ENCODE data around the gene UBE2J2. TPM values are rescaled to one million over a fixed set of nuclear protein-coding genes. Genes with fewer than 3 reads are reported as not detected.

Gene UBE2J2
- total RNA-seq, 1 donor from 2014 or later: 52.0 TPM

GRCh38 chr1:1240822-1241587 is 32.6 kb downstream of the UBE2J2 start:
- peaks cover 8% of the 10 kb centered on the region for H3K4me1 Mint-ChIP-seq (ENCODE audit: low read depth)
- no peaks in the 10 kb centered on the region for H3K27me3 Mint-ChIP-seq (ENCODE audit: low read depth)
- no peak for DNase-seq (ENCODE audit: low spot score)
- H3K36me3 Mint-ChIP-seq (ENCODE audit: low read depth): no peaks in the 10 kb centered on the region
- TF ChIP-seq CTCF (IDR thresholded peaks at IDR 0.05): no peak
- no peak overlapping the region for H3K27ac Mint-ChIP-seq (ENCODE audit: unreplicated experiment)
- H3K4me3 Mint-ChIP-seq (ENCODE audit: unreplicated experiment): no peak overlapping the region
- H3K9me3 Mint-ChIP-seq (ENCODE audit: low read depth): no peaks in the 10 kb centered on the region

- Mint-ChIP-seq H3K27ac (ENCODE audit: unreplicated experiment) (no peak overlapping the region), H3K9me3 (ENCODE audit: low read depth) (no peaks in the 10 kb centered on the region), H3K4me1 (ENCODE audit: low read depth) (peaks cover 8% of the 10 kb centered on the region), H3K27me3 (ENCODE audit: low read depth) (no peaks in the 10 kb centered on the region), H3K36me3 (ENCODE audit: low read depth) (no peaks in the 10 kb centered on the region), H3K4me3 (ENCODE audit: unreplicated experiment) (no peak overlapping the region)
- no peak for DNase-seq (ENCODE audit: low spot score)
- no peak for TF ChIP-seq CTCF (IDR thresholded peaks at IDR 0.05)
These were observed 33.3 kb downstream of the UBE2J2 start for GRCh38 chr1:1240348-1240732.

GRCh38 chr1:1239614-1240347 is 33.9 kb downstream of the UBE2J2 start:
- H3K4me3 Mint-ChIP-seq (ENCODE audit: unreplicated experiment): no peak overlapping the region
- no peaks in the 10 kb centered on the region for H3K9me3 Mint-ChIP-seq (ENCODE audit: low read depth)

GRCh38 chr1:1239227-1239613 is 34.4 kb downstream of the UBE2J2 start:
- H3K27me3 Mint-ChIP-seq (ENCODE audit: low read depth): no peaks in the 10 kb centered on the region
- H3K4me3 Mint-ChIP-seq (ENCODE audit: unreplicated experiment): no peak overlapping the region
- no peak for DNase-seq (ENCODE audit: low spot score)
- peaks cover 13% of the 10 kb centered on the region for H3K4me1 Mint-ChIP-seq (ENCODE audit: low read depth)
- no peak overlapping the region for H3K27ac Mint-ChIP-seq (ENCODE audit: unreplicated experiment)
- H3K36me3 Mint-ChIP-seq (ENCODE audit: low read depth): peaks cover 3% of the 10 kb centered on the region
- H3K9me3 Mint-ChIP-seq (ENCODE audit: low read depth): no peaks in the 10 kb centered on the region
- TF ChIP-seq CTCF (IDR thresholded peaks at IDR 0.05): peak; percentile 16

More at GRCh38 chr1:1239614-1240347, 33.9 kb downstream of the UBE2J2 start:
- no peak for TF ChIP-seq CTCF (IDR thresholded peaks at IDR 0.05)
- Mint-ChIP-seq H3K36me3 (ENCODE audit: low read depth) (peaks cover 1% of the 10 kb centered on the region), H3K4me1 (ENCODE audit: low read depth) (peaks cover 8% of the 10 kb centered on the region), H3K27ac (ENCODE audit: unreplicated experiment) (no peak overlapping the region), H3K27me3 (ENCODE audit: low read depth) (no peaks in the 10 kb centered on the region)
- DNase-seq (ENCODE audit: low spot score): no peak

- H3K4me1 Mint-ChIP-seq (ENCODE audit: low read depth): peaks cover 18% of the 10 kb centered on the region
- no peak for DNase-seq (ENCODE audit: low spot score)
- no peak for TF ChIP-seq CTCF (IDR thresholded peaks at IDR 0.05)
- no peaks in the 10 kb centered on the region for H3K9me3 Mint-ChIP-seq (ENCODE audit: low read depth)
- H3K27ac Mint-ChIP-seq (ENCODE audit: unreplicated experiment): no peak overlapping the region
- no peaks in the 10 kb centered on the region for H3K27me3 Mint-ChIP-seq (ENCODE audit: low read depth)
- H3K36me3 Mint-ChIP-seq (ENCODE audit: low read depth): peaks cover 5% of the 10 kb centered on the region
- no peak overlapping the region for H3K4me3 Mint-ChIP-seq (ENCODE audit: unreplicated experiment)
These were observed 34.9 kb downstream of the UBE2J2 start for GRCh38 chr1:1238702-1239178.

Data from chondrocyte (in vitro differentiated cells).